ENCODE data around the gene SKIDA1. TPM values are rescaled to one million over a fixed set of nuclear protein-coding genes. Genes with fewer than 3 reads are reported as not detected.

Gene SKIDA1
- total RNA-seq, 1 donor from 2014 or later: 2.7 TPM

DNA sequence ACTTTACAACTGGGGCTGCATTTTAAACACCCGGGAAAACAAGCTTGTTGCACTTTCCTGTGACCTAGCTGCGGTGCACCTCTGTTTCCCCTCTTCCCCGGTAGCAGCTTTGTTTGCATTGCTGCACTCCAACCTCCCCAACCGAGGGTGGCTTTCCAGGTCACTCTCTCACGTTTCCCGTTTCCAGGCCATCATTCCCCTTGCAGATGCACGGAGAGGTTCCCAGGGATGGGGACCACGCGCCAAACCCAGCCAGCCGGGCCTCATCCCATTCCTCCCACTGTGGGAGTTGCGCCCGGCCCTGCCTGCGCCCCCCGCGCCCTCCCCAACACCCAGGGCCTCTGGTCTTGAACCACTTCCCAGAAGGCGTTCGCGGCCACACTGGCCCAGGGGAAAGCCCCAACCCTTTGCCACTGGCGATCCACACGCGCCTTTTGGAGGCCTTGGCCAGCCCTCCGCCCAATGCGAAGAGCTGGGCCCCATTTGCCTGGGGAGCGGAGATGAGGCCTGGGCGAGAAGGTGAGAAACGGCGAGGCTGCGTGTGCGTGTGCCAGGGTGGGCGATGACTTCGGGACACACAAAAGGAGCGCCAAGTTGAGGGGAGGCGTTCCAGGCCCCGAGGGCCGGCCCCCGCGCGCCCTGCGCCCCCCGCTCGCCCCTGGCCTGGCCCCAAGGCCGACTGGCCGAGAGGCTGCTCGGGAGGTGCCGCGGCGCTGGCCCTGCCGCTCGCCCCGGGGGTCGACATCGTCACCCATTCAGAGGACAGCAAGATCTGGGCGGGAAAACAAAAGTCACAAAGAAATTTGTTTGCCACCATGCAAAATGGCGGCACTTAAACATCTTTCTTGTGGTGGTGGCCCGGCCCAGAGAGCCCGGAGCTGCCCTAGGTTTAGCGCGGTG, 15.9 kb downstream of the SKIDA1 start:
- intact Hi-C loops (cut with micrococcal nuclease): loop anchor here (5.0 kb wide), 1 partner anchor 223 kb away; no protein-coding TSS in a partner anchor
- Histone ChIP-seq H3K27me3 (ENCODE audit: low read depth) (peaks cover 5% of the 10 kb centered on the region), H3K4me3 (peak overlapping the region; percentile 66), H3K4me1 (peaks cover 37% of the 10 kb centered on the region), H3K9me3 (replicated peaks) (no peaks in the 10 kb centered on the region), H3K36me3 (no peaks in the 10 kb centered on the region), H3K27ac (replicated peaks) (peak overlapping the region; percentile 46)
- no peak for TF ChIP-seq CTCF (IDR thresholded peaks at IDR 0.05; ENCODE audit: borderline replicate concordance)
- no peak for DNase-seq

DNA sequence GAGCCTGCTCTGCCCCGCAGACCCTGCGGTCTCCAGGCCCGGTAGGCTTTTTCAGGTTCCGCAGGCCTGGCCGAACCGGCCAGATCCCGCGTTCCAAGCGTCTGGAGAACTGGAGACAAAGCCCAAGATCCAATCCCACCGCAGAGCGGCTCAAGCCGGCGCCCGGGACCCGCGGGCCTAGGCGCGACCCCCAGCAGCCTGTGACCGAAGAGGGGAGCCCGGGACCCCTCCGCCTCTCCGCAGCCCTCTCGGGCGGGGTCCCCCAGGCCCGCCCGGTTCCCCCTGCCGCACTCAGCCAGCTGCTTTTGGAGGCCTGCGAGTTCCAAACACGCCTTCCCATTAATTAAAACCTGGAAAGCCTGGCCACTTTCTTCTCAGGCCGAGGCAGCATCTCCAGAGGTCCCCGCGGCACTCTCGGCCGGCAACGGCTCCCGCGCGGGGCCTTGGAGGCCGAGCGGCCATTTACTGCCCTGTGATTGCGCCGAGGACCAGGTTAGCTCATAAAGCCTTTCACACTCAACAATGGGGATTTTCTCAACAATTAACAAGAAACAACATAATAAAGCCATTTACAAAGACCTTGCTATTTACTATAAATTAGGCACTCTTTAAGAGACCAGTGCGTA, 16.7 kb downstream of the SKIDA1 start:
- H3K9me3 ChIP-seq (replicated peaks): no peaks in the 10 kb centered on the region
- TF ChIP-seq CTCF (IDR thresholded peaks at IDR 0.05; ENCODE audit: borderline replicate concordance): no peak
- no peaks in the 10 kb centered on the region for H3K36me3 ChIP-seq
- peaks cover 37% of the 10 kb centered on the region for H3K4me1 ChIP-seq
- no peak overlapping the region for H3K27ac ChIP-seq (replicated peaks)
- intact Hi-C loops (cut with micrococcal nuclease): no loop called here
- H3K27me3 ChIP-seq (ENCODE audit: low read depth): peaks cover 5% of the 10 kb centered on the region
- no peak overlapping the region for H3K4me3 ChIP-seq
- no peak for DNase-seq

- H3K27me3 ChIP-seq (ENCODE audit: low read depth): no peaks in the 10 kb centered on the region
- DNase-seq: no peak
- intact Hi-C loops (cut with micrococcal nuclease): no loop called here
- H3K9me3 ChIP-seq (replicated peaks): no peaks in the 10 kb centered on the region
- H3K4me1 ChIP-seq: peaks cover 30% of the 10 kb centered on the region
- no peaks in the 10 kb centered on the region for H3K36me3 ChIP-seq
- H3K27ac ChIP-seq (replicated peaks): no peak overlapping the region
- no peak for TF ChIP-seq CTCF (IDR thresholded peaks at IDR 0.05; ENCODE audit: borderline replicate concordance)
- H3K4me3 ChIP-seq: no peak overlapping the region
These were observed 18.3 kb downstream of the SKIDA1 start for GRCh38 chr10:21507150-21507549.

DNA sequence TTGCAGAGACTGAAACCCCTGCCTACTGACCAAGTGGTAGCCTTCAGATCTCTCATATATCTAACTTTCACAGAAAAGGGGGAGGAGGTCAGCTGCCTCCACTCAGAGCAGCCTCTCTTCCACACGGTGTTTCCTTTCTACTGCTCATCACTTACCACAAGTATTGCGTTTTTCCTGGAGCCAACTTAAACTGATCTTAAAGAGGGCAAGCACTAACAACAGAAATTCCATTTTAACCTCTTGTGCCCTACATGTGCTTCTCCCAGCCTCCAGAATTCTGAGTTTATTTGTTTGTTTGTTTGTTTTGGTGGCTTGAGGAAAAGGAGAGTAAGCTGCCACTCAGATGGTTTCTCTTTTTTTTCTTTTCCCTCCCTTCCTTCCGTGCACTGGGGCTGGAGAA, 19.1 kb downstream of the SKIDA1 start:
- H3K4me3 ChIP-seq: no peak overlapping the region
- intact Hi-C loops (cut with micrococcal nuclease): no loop called here
- H3K36me3 ChIP-seq: no peaks in the 10 kb centered on the region
- no peaks in the 10 kb centered on the region for H3K9me3 ChIP-seq (replicated peaks)
- DNase-seq: no peak
- no peak for TF ChIP-seq CTCF (IDR thresholded peaks at IDR 0.05; ENCODE audit: borderline replicate concordance)
- no peak overlapping the region for H3K27ac ChIP-seq (replicated peaks)
- H3K27me3 ChIP-seq (ENCODE audit: low read depth): no peaks in the 10 kb centered on the region
- peaks cover 28% of the 10 kb centered on the region for H3K4me1 ChIP-seq

DNA sequence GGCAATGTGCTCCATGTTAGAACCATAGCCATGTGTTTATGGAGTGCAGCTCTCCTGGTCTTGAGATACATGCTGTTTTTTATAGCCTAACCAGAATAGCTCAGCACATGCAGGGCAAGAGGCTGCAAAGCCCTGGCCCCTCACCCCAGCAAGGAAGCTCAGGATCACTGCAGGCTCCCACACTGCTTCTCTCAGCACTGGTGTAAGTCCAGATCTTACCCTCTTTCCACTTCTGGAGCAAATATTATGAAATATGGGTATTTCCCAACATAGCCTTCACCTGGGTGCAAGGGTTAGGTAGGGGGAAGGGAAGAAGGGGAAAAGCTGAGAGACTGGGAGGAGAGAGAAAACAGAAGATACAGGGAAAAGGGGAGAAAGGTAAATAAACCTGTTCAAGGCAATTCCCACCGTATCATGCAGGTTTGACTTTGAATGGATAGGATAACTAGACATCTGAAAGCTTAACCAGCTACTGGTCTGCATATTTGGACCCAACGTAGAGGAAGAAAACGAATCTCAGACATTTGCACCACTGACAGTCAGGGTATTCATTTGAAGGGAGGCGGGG, 19.7 kb downstream of the SKIDA1 start:
- Histone ChIP-seq H3K27ac (replicated peaks) (peak overlapping the region; percentile 23), H3K9me3 (replicated peaks) (no peaks in the 10 kb centered on the region), H3K4me1 (peaks cover 23% of the 10 kb centered on the region), H3K36me3 (no peaks in the 10 kb centered on the region), H3K27me3 (ENCODE audit: low read depth) (no peaks in the 10 kb centered on the region), H3K4me3 (no peak overlapping the region)
- no peak for TF ChIP-seq CTCF (IDR thresholded peaks at IDR 0.05; ENCODE audit: borderline replicate concordance)
- no peak for DNase-seq
- intact Hi-C loops (cut with micrococcal nuclease): no loop called here
